GM19043 (cell line): ENCODE results near the gene HELZ2.

Experiments used
- ATAC-seq: cut with Tn5 transposase; IDR thresholded peaks from one replicate; pipeline ENCODE4 v1.9.1; 2021; ENCODE audit warnings: low read depth; ENCODE audit not compliant: unreplicated experiment

Gene HELZ2

GRCh38 chr20:63598479-63599395 is 24.7 kb upstream of the HELZ2 start:
- ATAC-seq, result no peak

GRCh38 chr20:63597651-63598478 is 23.8 kb upstream of the HELZ2 start:
- ATAC-seq, result no peak

- ATAC-seq, result no peak
These were observed 22.4 kb upstream of the HELZ2 start for GRCh38 chr20:63596423-63596822.

DNA sequence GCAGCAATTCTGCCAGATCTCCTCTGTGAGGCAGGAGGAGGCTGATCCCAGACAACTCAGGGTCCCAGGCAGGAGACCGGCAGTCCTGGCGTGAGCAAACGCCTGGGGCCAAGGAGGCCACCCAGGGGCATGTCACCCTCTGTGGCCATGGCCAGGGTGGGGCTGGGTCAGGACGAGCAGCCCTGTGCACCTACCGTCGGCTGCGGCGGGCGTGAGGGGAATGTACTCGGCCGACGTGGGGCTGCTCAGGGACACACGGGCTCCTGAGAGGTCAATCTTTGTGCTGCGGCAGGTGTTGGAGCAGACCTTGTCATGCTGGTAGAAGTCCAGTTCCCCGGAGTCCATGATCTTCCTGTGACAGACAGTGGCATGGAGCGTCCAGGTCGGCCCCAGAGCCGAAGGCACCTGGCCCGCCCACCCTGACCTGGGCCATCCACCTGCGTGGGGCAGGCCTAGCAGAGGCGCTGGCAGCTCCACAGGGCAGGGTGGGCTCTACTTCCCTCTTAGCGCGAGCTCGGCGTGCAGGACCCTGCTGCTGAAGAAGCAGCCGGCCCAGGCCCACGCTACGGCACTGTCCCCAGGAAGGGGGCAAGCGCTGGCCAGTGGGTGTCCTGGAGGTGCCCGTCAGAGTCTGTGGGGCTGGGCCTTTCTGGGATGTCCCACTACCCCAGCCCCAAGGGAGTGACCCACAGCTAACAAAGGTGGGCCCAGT is 21.5 kb upstream of the HELZ2 start:
- no peak for ATAC-seq

DNA sequence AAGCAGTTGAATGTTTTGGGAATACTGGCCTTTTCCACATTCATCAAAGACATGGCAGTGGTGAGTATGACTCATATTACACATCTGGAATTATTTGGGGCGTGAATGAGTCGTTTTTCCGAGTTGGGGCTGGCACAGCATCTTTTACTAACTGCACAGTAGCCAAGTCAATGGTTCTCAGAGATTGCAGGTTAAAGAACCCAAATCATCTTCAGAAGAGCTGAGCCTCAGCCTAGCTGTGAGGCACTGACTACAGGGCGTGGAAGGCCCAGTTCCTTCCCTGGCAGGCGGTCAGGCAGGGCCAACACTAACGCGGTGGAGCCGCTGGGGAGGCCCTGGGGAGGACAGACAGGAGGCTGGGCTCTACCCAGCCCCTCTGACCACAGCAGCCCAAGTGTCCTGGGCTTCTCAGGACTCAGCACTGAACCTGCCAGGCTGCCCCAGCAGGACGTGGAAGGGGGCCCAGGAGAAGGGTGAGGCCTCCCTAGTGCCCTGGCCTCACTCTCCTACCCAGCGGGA is 20.1 kb upstream of the HELZ2 start:
- ATAC-seq, result no peak

DNA sequence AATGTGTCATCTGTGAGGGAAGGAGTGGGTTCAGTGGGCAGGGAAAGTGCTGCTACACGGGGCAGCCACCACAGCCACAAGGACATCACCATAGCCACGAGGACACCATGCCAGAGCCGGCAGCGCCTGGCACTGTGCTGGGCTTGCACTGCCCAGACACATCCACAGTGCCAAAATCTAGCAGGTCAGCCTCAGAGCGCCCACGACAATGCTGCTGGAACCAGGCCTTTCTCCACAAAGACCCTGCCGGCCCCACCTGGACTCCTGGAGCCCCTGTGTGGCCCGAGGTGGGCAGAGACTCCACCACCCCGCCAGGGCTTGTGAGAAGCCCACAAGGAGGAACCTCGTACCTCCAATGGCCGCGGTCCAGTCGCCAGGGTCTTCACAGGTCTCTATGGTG is 18.6 kb upstream of the HELZ2 start:
- ATAC-seq, result no peak

- no peak for ATAC-seq
These were observed 17.8 kb upstream of the HELZ2 start for GRCh38 chr20:63591786-63592355.

GRCh38 chr20:63591147-63591533 is 17.1 kb upstream of the HELZ2 start:
- no peak for ATAC-seq

GRCh38 chr20:63590218-63591146 is 16.4 kb upstream of the HELZ2 start:
- ATAC-seq, result no peak

- ATAC-seq, result no peak
These were observed 15.5 kb upstream of the HELZ2 start for GRCh38 chr20:63589261-63590217.

GRCh38 chr20:63588641-63589041 is 14.6 kb upstream of the HELZ2 start:
- no peak for ATAC-seq

DNA sequence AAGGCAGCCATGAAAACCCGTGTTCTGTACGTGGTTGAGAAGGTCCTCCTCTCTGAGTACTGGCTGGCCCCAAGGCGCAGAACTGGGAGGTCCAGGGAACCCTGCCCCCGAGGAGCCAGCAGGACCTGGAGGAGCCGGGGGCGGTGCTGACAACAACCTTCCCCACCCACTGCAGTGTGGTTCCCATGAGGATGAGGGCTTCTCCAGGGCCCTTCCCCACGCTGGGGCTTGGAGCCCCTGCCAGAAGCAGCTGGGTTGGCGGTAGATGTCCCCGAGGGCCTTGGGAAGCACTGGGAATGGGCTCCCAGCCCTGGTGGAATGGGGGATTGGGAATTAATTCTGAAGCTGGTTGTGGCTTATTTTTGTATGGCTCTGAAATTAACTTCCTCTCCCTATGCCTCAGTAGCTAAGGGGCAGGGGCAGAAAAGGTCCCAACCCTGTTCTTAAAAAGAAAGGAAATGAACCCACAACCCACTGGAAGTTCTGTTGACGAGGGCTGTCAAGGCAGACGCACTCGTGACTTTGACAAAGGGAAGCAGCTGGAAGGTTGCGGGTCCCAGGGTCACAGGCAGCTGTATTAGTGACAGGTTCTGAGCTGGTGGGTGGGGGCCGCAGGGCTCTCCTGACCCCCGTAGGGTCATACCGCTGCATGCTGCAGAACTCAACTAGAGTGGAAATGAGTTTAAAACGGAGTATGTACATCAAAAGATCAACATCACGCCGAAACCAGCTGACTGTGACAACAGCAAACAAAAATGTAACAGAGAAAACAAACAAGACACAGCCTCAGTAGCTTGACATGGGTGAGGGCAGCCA is 13.9 kb upstream of the HELZ2 start:
- no peak for ATAC-seq

DNA sequence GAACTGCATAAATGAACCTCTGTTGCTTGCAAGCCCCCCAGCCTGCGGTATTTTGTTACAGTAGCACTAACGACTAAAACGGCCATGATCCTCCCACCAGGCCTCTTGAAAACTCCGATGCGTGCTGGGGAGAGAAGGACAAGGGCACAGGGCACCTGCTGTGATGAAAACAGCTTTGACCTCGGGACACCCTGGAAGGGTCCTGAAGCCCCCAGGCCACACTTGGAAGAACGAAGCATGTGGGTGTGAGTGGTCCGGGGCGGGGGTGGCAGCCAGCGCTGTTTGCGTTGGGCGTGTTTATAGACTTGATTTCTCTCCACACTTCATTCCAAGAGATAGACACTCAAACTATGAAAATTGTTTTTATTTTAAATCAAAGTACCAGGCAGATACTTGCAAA is 13.2 kb upstream of the HELZ2 start:
- ATAC-seq, result no peak

DNA sequence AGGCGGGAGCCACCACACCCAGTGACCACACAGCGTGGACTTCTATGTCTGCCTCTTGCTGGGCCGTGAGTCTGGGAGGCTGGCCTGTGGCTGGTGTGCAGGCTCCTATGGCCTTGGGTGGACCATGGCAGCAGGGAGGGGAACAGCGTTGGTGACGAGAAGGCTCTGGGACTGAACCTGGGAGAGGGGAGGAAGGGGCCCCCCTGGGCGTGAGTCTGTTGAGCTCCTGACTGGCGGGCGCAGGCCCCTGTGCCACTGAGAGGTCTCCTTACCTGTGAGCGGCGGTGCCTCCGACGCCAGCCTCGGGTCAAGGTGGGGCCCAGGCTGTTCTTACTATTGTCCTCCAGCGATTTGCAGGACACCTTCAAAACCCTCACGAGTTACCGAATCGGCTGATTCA is 12.8 kb upstream of the HELZ2 start:
- no peak for ATAC-seq

GRCh38 chr20:63585616-63586565 is 11.9 kb upstream of the HELZ2 start:
- no peak for ATAC-seq

- no peak for ATAC-seq
These were observed 8.5 kb upstream of the HELZ2 start for GRCh38 chr20:63582382-63583063.
